ENCODE measurements around the gene GLI3.

GLI3 gene

GRCh38 chr7:42143711-42144600 is 93.1 kb downstream of the GLI3 start:
- no peak for DNase-seq (ENCODE audit: low read depth, low spot score)

- no peak for DNase-seq (ENCODE audit: low read depth, low spot score)
Observed at GRCh38 chr7:42142089-42142488, 94.9 kb downstream of the GLI3 start.

- no peak for DNase-seq (ENCODE audit: low read depth, low spot score)
Observed at GRCh38 chr7:42139751-42140150, 97.3 kb downstream of the GLI3 start.

- DNase-seq (ENCODE audit: low read depth, low spot score), result no peak
Observed at GRCh38 chr7:42138691-42139090, 98.3 kb downstream of the GLI3 start.

- DNase-seq (ENCODE audit: low read depth, low spot score), result no peak
Observed at GRCh38 chr7:42137941-42138340, 99.1 kb downstream of the GLI3 start.

GRCh38 chr7:42137431-42137830 is 99.6 kb downstream of the GLI3 start:
- DNase-seq (ENCODE audit: low read depth, low spot score), result no peak

GRCh38 chr7:42135728-42136127 is 101.3 kb downstream of the GLI3 start:
- no peak for DNase-seq (ENCODE audit: low read depth, low spot score)

- no peak for DNase-seq (ENCODE audit: low read depth, low spot score)
Observed at GRCh38 chr7:42134276-42134876, 102.6 kb downstream of the GLI3 start.

GRCh38 chr7:42133321-42133720 is 103.7 kb downstream of the GLI3 start:
- DNase-seq (ENCODE audit: low read depth, low spot score), result no peak

GRCh38 chr7:42128703-42129102 is 108.3 kb downstream of the GLI3 start:
- DNase-seq (ENCODE audit: low read depth, low spot score), result no peak

- DNase-seq (ENCODE audit: low read depth, low spot score), result no peak
Observed at GRCh38 chr7:42127232-42127622, 109.8 kb downstream of the GLI3 start.

GRCh38 chr7:42126475-42127231 is 110.4 kb downstream of the GLI3 start:
- DNase-seq (ENCODE audit: low read depth, low spot score), result no peak

- no peak for DNase-seq (ENCODE audit: low read depth, low spot score)
Observed at GRCh38 chr7:42125321-42125720, 111.7 kb downstream of the GLI3 start.

- no peak for DNase-seq (ENCODE audit: low read depth, low spot score)
Observed at GRCh38 chr7:42123716-42124115, 113.3 kb downstream of the GLI3 start.

- no peak for DNase-seq (ENCODE audit: low read depth, low spot score)
Observed at GRCh38 chr7:42120191-42120590, 116.8 kb downstream of the GLI3 start.

GRCh38 chr7:42117201-42117600 is 119.8 kb downstream of the GLI3 start:
- no peak for DNase-seq (ENCODE audit: low read depth, low spot score)

- no peak for DNase-seq (ENCODE audit: low read depth, low spot score)
Observed at GRCh38 chr7:42115795-42116194, 121.2 kb downstream of the GLI3 start.

GRCh38 chr7:42110333-42110732 is 126.7 kb downstream of the GLI3 start:
- DNase-seq (ENCODE audit: low read depth, low spot score), result no peak

GRCh38 chr7:42108803-42109528 is 128.0 kb downstream of the GLI3 start:
- DNase-seq (ENCODE audit: low read depth, low spot score), result no peak

- DNase-seq (ENCODE audit: low read depth, low spot score), result no peak
Observed at GRCh38 chr7:42107484-42108240, 129.3 kb downstream of the GLI3 start.

GRCh38 chr7:42106562-42106961 is 130.4 kb downstream of the GLI3 start:
- DNase-seq (ENCODE audit: low read depth, low spot score), result no peak

Measured in smooth muscle cell of the brain vasculature (primary cell).